ENCODE data around the gene TYW1. TPM values are rescaled to one million over a fixed set of nuclear protein-coding genes. Genes with fewer than 3 reads are reported as not detected.
"Not testable (repeated sequence)": the region's sequence is repeated elsewhere in the genome, so short reads cannot be mapped to it uniquely, and the experiment has no call there.

The TYW1 gene
- total and polyA plus RNA-seq, 2 donors = 13.7 to 23.6 TPM

DNA sequence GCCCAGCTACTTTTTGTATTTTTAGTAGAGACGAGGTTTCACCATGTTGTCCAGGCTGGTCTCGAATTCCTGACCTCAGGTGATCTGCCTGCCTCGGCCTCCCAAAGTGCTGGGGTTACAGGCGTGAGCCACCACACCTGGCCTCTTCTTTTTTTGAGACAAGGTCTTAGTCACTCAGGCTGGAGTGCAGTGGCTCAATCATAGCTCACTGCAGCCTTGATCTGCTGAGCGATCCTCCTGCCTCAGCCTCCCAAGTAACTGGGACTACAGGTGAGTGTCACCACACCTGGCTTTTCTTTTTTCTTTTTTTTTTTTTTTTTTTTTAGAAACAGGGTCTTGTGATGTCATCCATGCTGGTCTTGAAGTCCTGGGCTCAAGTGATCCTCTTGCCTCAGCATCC, 27.6 kb upstream of the TYW1 start:
- not testable (repeated sequence) for DNase-seq (ENCODE audit: extremely low spot score)

DNA sequence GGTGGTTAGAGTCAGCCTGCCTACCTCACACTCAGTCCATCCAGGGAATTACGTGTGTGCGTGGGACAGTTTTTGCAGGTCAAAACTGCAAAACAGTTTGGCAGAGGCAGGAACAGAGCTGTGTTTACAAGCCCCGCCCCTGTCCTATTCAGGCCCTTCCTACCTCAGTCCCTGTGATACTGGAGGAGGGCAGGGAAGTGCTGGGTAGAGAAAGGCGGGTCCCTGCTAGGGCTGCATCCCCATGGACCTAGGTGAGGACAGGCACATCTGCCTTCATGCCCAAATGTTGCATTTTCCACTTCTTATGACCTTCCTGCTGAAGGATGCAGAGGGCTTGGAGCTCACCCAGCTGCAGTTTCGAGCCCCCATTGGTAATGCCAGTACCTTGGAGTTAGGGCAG, 26.3 kb upstream of the TYW1 start:
- WGBS = 70% methylated on average over 5 of the region's 5 CpGs
- no peak for DNase-seq (ENCODE audit: extremely low spot score)

More for the DNA sequence above, 27.6 kb upstream of the TYW1 start:
- H3K4me3 ChIP-seq (ENCODE audit: low read depth, low read length); H3K4me1 ChIP-seq (ENCODE audit: insufficient read depth); H3K27ac ChIP-seq (ENCODE audit: low read depth); H3K36me3 ChIP-seq (ENCODE audit: insufficient read depth): not testable (repeated sequence)
- WGBS = 97% methylated on average over 5 of the region's 5 CpGs

DNA sequence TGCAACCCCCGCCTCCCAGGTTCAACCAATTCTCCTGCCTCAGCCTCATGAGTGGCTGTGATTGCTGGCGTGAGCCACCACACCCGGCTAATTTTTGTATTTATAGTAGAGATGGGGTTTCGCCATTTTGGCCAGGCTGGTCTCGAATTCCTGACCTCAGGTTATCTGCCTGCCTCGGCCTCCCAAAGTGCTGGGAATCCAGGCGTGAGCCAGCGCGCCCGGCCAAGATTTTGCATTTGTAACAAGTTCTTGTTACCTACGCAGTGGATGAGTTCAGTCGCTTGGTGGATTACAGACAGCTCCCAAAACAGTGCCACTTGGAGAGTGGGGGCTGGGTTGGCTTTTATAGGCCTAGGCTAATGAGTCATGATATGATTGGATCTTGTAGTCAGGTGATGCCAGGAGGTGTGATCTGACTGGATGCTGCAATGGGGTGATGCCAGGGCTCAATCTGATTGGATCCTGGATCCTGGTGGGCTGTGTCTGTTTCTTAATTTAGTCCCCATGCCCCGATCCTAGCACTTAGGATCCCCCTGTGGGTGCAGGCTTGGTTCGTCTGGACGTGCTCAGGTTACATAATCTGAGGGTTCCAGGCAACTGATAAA, 21.5 kb upstream of the TYW1 start:
- Histone ChIP-seq H3K4me1 (ENCODE audit: insufficient read depth) (no peaks in the 10 kb centered on the region), H3K27ac (ENCODE audit: low read depth) (no peak overlapping the region), H3K4me3 (ENCODE audit: low read depth, low read length) (no peak overlapping the region), H3K36me3 (ENCODE audit: insufficient read depth) (no peaks in the 10 kb centered on the region)
- no peak for DNase-seq (ENCODE audit: extremely low spot score)
- 82% methylated on average over 15 of the region's 15 CpGs for WGBS

More for the DNA sequence above, 26.3 kb upstream of the TYW1 start:
- Histone ChIP-seq H3K27ac (ENCODE audit: low read depth) (no peak overlapping the region), H3K4me3 (ENCODE audit: low read depth, low read length) (no peak overlapping the region), H3K4me1 (ENCODE audit: insufficient read depth) (no peaks in the 10 kb centered on the region), H3K36me3 (ENCODE audit: insufficient read depth) (no peaks in the 10 kb centered on the region)

GRCh38 chr7:66978312-66978711, 18.3 kb upstream of the TYW1 start:
- H3K27ac ChIP-seq (ENCODE audit: low read depth); DNase-seq (ENCODE audit: extremely low spot score); H3K36me3 ChIP-seq (ENCODE audit: insufficient read depth); H3K4me3 ChIP-seq (ENCODE audit: low read depth, low read length); H3K4me1 ChIP-seq (ENCODE audit: insufficient read depth): not testable (repeated sequence)
- WGBS = 84% methylated on average over 5 of the region's 5 CpGs

DNA sequence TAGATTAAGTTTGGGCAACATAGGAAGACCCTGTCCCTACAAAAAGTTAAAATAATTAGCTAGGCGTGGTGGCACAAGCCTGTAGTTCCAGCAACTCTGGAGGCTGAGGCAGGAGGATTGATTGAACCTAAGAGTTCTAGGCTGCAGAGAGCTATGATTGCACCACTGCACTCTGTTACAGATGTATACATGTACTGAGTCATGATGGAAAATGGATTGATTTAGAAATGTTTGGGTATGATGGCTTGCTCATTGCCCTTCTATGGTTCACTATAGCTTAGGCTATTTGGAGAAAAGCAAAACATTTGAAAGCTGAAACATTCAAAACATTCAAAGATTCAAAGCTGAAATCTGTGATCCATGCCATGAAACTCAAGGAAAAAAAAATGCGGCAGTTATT, 17.6 kb upstream of the TYW1 start:
- not testable (repeated sequence) for DNase-seq (ENCODE audit: extremely low spot score); H3K4me1 ChIP-seq (ENCODE audit: insufficient read depth); H3K27ac ChIP-seq (ENCODE audit: low read depth); H3K4me3 ChIP-seq (ENCODE audit: low read depth, low read length); H3K36me3 ChIP-seq (ENCODE audit: insufficient read depth)
- WGBS = 91% methylated on average over 2 of the region's 2 CpGs

DNA sequence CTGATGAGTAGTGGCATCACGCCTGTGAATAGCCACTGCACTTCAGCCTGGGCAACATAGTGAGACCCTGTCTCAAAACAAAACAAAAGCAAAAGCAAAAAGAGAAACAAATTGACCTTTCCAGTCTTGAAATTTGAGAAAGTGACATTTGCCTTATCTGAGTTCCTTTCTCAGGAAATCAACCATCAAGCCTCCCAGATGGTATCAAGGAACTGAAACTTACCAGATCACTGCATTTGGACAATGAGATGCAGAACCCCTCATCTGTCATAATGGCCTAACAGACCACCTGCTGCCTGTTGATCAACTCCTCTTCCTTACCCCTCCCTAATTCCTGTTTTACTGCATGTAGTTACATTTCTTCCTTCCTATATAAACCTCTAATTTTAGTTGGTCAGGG, 16.3 kb upstream of the TYW1 start:
- WGBS = 93% methylated on average over 1 of the region's 1 CpG
- H3K4me1 ChIP-seq (ENCODE audit: insufficient read depth); DNase-seq (ENCODE audit: extremely low spot score); H3K36me3 ChIP-seq (ENCODE audit: insufficient read depth); H3K27ac ChIP-seq (ENCODE audit: low read depth); H3K4me3 ChIP-seq (ENCODE audit: low read depth, low read length): not testable (repeated sequence)

DNA sequence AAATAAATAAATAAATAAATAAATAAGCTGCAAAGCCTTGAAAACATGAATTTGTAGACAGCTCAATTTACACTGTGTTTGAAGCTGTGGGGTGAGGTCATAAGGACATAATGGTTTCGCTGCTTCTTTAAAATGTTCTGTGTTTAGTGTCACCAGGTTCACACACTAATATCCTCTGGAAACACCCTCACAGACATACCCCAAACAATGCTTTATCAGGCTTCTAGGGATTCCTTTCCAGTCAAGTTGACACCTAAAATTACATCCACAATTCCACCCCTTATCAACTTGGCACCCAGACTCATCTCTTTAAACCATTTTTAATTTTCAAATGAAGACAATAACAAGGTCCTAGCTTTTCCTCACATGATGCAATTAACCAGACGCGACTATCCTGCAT, 7.1 kb upstream of the TYW1 start:
- not testable (repeated sequence) for H3K4me3 ChIP-seq (ENCODE audit: low read depth, low read length); H3K27ac ChIP-seq (ENCODE audit: low read depth); H3K4me1 ChIP-seq (ENCODE audit: insufficient read depth); DNase-seq (ENCODE audit: extremely low spot score); H3K36me3 ChIP-seq (ENCODE audit: insufficient read depth)
- WGBS = 94% methylated on average over 1 of the region's 3 CpGs

DNA sequence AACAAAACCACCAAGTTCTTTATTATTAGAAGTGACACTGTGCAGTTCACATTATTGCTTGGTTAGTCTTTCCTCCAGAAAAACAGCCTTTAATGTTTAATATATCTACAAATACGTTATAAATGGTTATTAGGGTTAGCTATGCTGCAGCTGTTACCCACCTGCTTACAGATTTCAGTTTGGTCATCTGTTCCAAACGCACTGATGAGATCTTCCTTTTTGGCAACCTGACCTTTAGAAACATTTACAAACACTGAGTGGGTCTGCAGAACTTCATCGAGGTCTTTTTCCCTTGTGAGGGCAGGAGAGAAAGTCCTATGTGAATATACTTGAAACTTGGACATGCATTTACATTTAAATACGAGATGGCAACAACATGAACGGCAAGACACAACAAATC, 2.6 kb upstream of the TYW1 start:
- DNase-seq (ENCODE audit: extremely low spot score); H3K36me3 ChIP-seq (ENCODE audit: insufficient read depth); H3K4me1 ChIP-seq (ENCODE audit: insufficient read depth): not testable (repeated sequence)
- Histone ChIP-seq H3K4me3 (ENCODE audit: low read depth, low read length) (peak overlapping the region; percentile 43), H3K27ac (ENCODE audit: low read depth) (peak overlapping the region; percentile 73)
- WGBS = 36% methylated on average over 5 of the region's 5 CpGs

- under 1% methylated on average over 9 of the region's 9 CpGs for WGBS
- peak overlapping the region; percentile 95 for H3K27ac ChIP-seq (ENCODE audit: low read depth)
- peak; percentile 23 for DNase-seq (ENCODE audit: extremely low spot score)
- H3K4me3 ChIP-seq (ENCODE audit: low read depth, low read length) = peak overlapping the region; percentile 43
- not testable (repeated sequence) for H3K4me1 ChIP-seq (ENCODE audit: insufficient read depth); H3K36me3 ChIP-seq (ENCODE audit: insufficient read depth)
Observed at GRCh38 chr7:66994691-66995049, 2.0 kb upstream of the TYW1 start.

DNA sequence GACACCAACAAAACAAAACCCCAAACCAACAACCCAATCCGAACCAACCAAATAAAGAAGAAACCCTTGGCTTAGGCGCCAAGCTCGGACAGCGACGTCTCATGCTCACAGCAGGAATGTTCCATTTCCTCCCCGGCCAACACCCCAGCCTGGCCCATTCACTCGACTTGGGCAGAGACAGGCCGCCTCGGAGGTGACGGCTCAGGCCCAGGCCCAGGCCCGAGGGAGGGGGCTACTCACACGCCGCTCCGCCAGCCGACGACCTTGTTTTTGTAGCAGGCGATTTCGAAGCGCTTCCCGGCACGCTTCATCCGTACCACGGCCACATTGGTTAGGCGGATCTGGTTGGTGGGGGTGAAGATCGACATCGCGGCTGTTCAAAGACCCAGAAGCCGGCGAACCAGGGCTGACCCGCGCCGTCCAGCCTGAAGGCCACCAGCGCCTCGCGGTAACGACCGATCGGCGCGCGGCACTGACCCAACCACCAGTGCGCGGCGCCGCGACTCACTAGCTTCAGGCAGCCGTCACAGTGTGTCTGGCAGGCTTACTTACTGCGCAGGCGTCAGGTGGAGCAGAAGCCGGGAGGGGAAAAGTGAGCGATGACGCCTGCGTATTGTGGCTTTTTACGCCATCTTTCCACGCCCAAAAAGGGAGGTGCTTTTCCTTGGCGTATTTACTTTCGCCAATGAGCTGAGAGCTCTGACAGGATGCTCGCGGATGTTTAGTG, 1.4 kb upstream of the TYW1 start, which contains the start of gene SBDS:
Gene SBDS, minus strand, starts transcription at position 537 of the 727 bp plus-strand sequence. Its CDS starts 169 bp downstream, at position 368.
- not testable (repeated sequence) for H3K36me3 ChIP-seq (ENCODE audit: insufficient read depth); H3K4me1 ChIP-seq (ENCODE audit: insufficient read depth)
- Histone ChIP-seq H3K27ac (ENCODE audit: low read depth) (peak within 1 kb of the TSS; percentile 95), H3K4me3 (ENCODE audit: low read depth, low read length) (peak within 1 kb of the TSS; percentile 43)
- DNase-seq (ENCODE audit: extremely low spot score) = peak; percentile 97
- under 1% methylated on average over 59 of the region's 59 CpGs for WGBS

DNA sequence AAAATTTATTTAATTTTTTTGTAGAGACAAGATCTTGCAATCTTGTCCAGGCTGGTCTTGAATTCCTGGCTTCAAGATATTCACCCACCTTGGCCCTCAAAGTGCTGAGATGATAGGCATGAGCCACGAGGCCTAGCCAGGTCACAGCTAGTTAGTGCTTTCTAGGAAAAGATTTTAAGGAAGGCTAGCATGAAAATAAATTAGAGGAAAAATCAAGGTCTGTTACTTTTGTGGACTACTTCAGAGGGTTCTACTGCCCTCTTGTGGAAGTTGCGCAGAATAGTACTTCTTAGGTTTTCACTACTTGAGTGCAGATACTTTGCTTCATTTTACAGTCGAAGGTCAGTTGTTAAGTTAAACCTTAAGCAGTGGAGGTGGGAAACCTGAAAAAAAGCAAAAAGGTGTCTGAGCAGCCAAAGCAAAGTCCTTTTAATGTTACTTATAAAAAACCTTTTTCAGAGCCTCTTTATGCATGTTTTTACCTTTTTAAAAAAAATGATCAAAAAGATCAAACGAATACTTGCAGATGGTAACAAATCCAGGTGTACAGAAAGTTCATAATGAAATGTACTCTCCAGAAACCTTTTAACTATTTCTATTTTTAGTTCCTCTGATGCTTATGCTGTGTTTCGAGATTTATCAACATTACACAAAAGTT, 4.1 kb downstream of the TYW1 start:
- H3K36me3 ChIP-seq (ENCODE audit: insufficient read depth); H3K4me1 ChIP-seq (ENCODE audit: insufficient read depth); H3K27ac ChIP-seq (ENCODE audit: low read depth); H3K4me3 ChIP-seq (ENCODE audit: low read depth, low read length); DNase-seq (ENCODE audit: extremely low spot score): not testable (repeated sequence)
- 44% methylated on average over 4 of the region's 5 CpGs for WGBS

GRCh38 chr7:67004145-67004544, 7.5 kb downstream of the TYW1 start:
- not testable (repeated sequence) for H3K4me1 ChIP-seq (ENCODE audit: insufficient read depth); H3K27ac ChIP-seq (ENCODE audit: low read depth); DNase-seq (ENCODE audit: extremely low spot score); H3K36me3 ChIP-seq (ENCODE audit: insufficient read depth); H3K4me3 ChIP-seq (ENCODE audit: low read depth, low read length)
- WGBS = 80% methylated on average over 2 of the region's 2 CpGs

GRCh38 chr7:67006965-67007364, 10.3 kb downstream of the TYW1 start:
- H3K4me3 ChIP-seq (ENCODE audit: low read depth, low read length) = no peak overlapping the region
- 85% methylated on average over 2 of the region's 2 CpGs for WGBS
- peaks cover 2% of the 10 kb centered on the region for H3K36me3 ChIP-seq (ENCODE audit: insufficient read depth)
- DNase-seq (ENCODE audit: extremely low spot score) = no peak
- H3K4me1 ChIP-seq (ENCODE audit: insufficient read depth) = no peaks in the 10 kb centered on the region
- no peak overlapping the region for H3K27ac ChIP-seq (ENCODE audit: low read depth)

GRCh38 chr7:67008260-67008659, 11.6 kb downstream of the TYW1 start:
- 90% methylated on average over 4 of the region's 4 CpGs for WGBS
- Histone ChIP-seq H3K4me3 (ENCODE audit: low read depth, low read length) (no peak overlapping the region), H3K4me1 (ENCODE audit: insufficient read depth) (no peaks in the 10 kb centered on the region), H3K27ac (ENCODE audit: low read depth) (no peak overlapping the region), H3K36me3 (ENCODE audit: insufficient read depth) (peaks cover 2% of the 10 kb centered on the region)
- no peak for DNase-seq (ENCODE audit: extremely low spot score)

Data from urinary bladder (tissue), 4 donors.